ENCODE results near the gene ADAMTS14. TPM values are rescaled to one million over a fixed set of nuclear protein-coding genes. Genes with fewer than 3 reads are reported as not detected.

The ADAMTS14 gene
- total RNA-seq, 1 experiment from 2014 or later, result 2.1 TPM

DNA sequence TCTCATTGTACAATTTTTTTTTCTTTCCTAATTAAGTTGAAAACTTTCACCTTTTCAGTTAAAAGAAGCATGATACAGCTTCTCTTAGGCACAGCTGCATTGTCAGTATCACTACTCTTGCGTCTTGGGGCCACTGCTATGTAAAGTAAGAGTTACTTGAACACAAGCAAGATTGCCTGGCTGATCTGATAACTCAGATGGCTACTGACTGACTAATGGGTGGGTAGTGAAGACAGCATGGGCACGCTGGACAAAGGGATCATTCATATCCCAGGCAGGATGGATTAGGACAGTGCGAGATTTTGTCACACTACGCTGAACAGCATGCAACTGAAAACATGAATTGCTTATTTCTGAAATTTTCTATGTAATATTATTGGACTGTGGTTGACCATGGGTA lies 11.6 kb upstream of the ADAMTS14 start:
- Mint-ChIP-seq H3K27ac (no peak overlapping the region), H3K9me3 (peaks cover 23% of the 10 kb centered on the region), H3K36me3 (peaks cover 11% of the 10 kb centered on the region), H3K27me3 (ENCODE audit: low read depth) (peaks cover 6% of the 10 kb centered on the region; the same call in 1 of the 2 replicates), H3K4me3 (no peak overlapping the region), H3K4me1 (no peaks in the 10 kb centered on the region; the same call in 1 of the 2 replicates)
- POLR2A ChIA-PET, result no interaction called here
- CTCF ChIA-PET, result no interaction called here
- ATAC-seq (no peak), DNase-seq (ENCODE audit: low spot score) (no peak)
- TF ChIP-seq TP53 (CRISPR knock-in tag; IDR thresholded peaks at IDR 0.05) (no peak), GTF2I (CRISPR knock-in tag; conservative IDR thresholded peaks at IDR 0.05) (no peak), ZNF121 (CRISPR knock-in tag; IDR thresholded peaks at IDR 0.05) (no peak), ZBTB21 (CRISPR knock-in tag; IDR thresholded peaks at IDR 0.05; ENCODE audit: borderline replicate concordance) (no peak), ZNF317 (CRISPR knock-in tag; IDR thresholded peaks at IDR 0.05; ENCODE audit: borderline replicate concordance, low read depth) (no peak), NFE2L1 (CRISPR knock-in tag; IDR thresholded peaks at IDR 0.05) (no peak), NFYB (CRISPR knock-in tag; conservative IDR thresholded peaks at IDR 0.05; ENCODE audit: low read depth) (no peak), ATF1 (CRISPR knock-in tag; IDR thresholded peaks at IDR 0.05) (no peak), TCF7 (CRISPR knock-in tag; IDR thresholded peaks at IDR 0.05; ENCODE audit: low read depth) (no peak)
- TF ChIP-seq, protein P1, sequence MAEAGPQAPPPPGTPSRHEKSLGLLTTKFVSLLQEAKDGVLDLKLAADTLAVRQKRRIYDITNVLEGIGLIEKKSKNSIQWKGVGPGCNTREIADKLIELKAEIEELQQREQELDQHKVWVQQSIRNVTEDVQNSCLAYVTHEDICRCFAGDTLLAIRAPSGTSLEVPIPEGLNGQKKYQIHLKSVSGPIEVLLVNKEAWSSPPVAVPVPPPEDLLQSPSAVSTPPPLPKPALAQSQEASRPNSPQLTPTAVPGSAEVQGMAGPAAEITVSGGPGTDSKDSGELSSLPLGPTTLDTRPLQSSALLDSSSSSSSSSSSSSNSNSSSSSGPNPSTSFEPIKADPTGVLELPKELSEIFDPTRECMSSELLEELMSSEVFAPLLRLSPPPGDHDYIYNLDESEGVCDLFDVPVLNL (CRISPR knock-in tag; IDR thresholded peaks at IDR 0.05; ENCODE audit: borderline replicate concordance, low read depth), result no peak
- TF ChIP-seq, protein P2, sequence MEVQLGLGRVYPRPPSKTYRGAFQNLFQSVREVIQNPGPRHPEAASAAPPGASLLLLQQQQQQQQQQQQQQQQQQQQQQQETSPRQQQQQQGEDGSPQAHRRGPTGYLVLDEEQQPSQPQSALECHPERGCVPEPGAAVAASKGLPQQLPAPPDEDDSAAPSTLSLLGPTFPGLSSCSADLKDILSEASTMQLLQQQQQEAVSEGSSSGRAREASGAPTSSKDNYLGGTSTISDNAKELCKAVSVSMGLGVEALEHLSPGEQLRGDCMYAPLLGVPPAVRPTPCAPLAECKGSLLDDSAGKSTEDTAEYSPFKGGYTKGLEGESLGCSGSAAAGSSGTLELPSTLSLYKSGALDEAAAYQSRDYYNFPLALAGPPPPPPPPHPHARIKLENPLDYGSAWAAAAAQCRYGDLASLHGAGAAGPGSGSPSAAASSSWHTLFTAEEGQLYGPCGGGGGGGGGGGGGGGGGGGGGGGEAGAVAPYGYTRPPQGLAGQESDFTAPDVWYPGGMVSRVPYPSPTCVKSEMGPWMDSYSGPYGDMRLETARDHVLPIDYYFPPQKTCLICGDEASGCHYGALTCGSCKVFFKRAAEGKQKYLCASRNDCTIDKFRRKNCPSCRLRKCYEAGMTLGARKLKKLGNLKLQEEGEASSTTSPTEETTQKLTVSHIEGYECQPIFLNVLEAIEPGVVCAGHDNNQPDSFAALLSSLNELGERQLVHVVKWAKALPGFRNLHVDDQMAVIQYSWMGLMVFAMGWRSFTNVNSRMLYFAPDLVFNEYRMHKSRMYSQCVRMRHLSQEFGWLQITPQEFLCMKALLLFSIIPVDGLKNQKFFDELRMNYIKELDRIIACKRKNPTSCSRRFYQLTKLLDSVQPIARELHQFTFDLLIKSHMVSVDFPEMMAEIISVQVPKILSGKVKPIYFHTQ (CRISPR knock-in tag; IDR thresholded peaks at IDR 0.05), result no peak
- TF ChIP-seq, protein P3, sequence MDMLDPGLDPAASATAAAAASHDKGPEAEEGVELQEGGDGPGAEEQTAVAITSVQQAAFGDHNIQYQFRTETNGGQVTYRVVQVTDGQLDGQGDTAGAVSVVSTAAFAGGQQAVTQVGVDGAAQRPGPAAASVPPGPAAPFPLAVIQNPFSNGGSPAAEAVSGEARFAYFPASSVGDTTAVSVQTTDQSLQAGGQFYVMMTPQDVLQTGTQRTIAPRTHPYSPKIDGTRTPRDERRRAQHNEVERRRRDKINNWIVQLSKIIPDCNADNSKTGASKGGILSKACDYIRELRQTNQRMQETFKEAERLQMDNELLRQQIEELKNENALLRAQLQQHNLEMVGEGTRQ (CRISPR knock-in tag; IDR thresholded peaks at IDR 0.05), result no peak
- TF ChIP-seq, protein P4, sequence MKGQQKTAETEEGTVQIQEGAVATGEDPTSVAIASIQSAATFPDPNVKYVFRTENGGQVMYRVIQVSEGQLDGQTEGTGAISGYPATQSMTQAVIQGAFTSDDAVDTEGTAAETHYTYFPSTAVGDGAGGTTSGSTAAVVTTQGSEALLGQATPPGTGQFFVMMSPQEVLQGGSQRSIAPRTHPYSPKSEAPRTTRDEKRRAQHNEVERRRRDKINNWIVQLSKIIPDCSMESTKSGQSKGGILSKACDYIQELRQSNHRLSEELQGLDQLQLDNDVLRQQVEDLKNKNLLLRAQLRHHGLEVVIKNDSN (CRISPR knock-in tag; IDR thresholded peaks at IDR 0.05), result no peak

DNA sequence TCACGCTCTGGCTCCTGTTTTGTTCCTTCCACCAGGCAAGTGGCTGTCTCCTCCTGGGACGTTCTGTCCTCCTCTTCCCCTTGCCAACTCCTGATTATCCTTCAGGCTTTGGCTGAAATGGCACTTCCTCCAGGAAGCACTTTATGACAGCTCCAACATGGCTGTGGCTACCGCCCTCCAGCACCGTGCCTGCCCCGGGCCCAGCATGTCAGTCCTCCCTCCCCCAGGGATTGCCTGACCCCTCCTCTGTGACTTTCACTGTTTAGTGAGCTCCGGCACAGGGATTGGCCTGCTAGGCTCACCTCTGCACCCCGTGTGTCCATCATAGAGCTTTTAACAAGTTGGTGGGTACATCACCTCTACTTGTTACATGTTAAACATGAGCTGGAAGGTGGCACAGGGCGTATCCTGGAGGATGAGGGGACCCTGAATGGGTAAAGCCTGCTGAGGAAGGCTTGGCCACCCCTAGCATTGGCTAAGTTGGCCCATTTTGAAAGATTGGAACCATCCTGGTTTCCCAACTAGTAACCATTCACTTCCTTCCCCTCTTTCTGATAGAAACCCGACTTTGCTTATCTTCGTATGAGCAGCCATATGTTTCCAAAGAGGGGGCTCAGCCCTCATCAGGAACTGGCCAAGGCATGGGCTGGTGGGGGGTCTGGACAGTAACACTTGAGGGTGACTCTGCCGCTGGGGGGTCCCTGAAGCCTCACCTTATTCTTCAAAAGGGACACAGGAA lies 10.5 kb upstream of the ADAMTS14 start:
- Mint-ChIP-seq H3K27ac (no peak overlapping the region), H3K27me3 (ENCODE audit: low read depth) (peaks cover 6% of the 10 kb centered on the region; the same call in 1 of the 2 replicates), H3K4me3 (no peak overlapping the region), H3K4me1 (no peaks in the 10 kb centered on the region; the same call in 1 of the 2 replicates), H3K36me3 (peaks cover 11% of the 10 kb centered on the region), H3K9me3 (peaks cover 25% of the 10 kb centered on the region)
- DNase-seq (ENCODE audit: low spot score), result no peak
- ChIA-PET POLR2A (no interaction called here), CTCF (no interaction called here)
- TF ChIP-seq, protein P1 (CRISPR knock-in tag; IDR thresholded peaks at IDR 0.05; ENCODE audit: borderline replicate concordance, low read depth), result no peak
- ATAC-seq, result no peak; the same call in 1 of the 2 replicates

Data from WTC11 (cell line).